Measurements from ENCODE around the gene RNU5D-1.

RNU5D-1 gene

GRCh38 chr1:44775078-44775929, 44.3 kb upstream of the RNU5D-1 start, which contains the start of gene RPS8 (continued):
- TF ChIP-seq ZBTB11 (tag by site-specific recombination; conservative IDR thresholded peaks at IDR 0.05; ENCODE audit: low read depth) (no peak; the same call in 1 of the 2 replicates), ZNF221 (tag by site-specific recombination; IDR thresholded peaks at IDR 0.05; ENCODE audit: borderline replicate concordance) (no peak), ZNF768 (tag by site-specific recombination; IDR thresholded peaks at IDR 0.05) (no peak), SP7 (tag by site-specific recombination; IDR thresholded peaks at IDR 0.05) (peak; percentile 90), IKZF3 (tag by site-specific recombination; IDR thresholded peaks at IDR 0.05) (no peak), ZNF518A (tag by site-specific recombination; conservative IDR thresholded peaks at IDR 0.05; ENCODE audit: low read depth) (no peak; the same call in 1 of the 2 replicates), HIC1 (tag by site-specific recombination; IDR thresholded peaks at IDR 0.05) (no peak), ZNF660 (tag by site-specific recombination; IDR thresholded peaks at IDR 0.05) (no peak; the same call in none of the 2 replicates), ZNF433 (tag by site-specific recombination; IDR thresholded peaks at IDR 0.05; ENCODE audit: low read depth) (no peak), ZNF302 (tag by site-specific recombination; IDR thresholded peaks at IDR 0.05; ENCODE audit: low read depth) (no peak), ZNF362 (tag by site-specific recombination; IDR thresholded peaks at IDR 0.05) (peak; percentile 43; the same call in 1 of the 2 replicates), ZNF473 (tag by site-specific recombination; IDR thresholded peaks at IDR 0.05) (no peak), ZNF23 (tag by site-specific recombination; IDR thresholded peaks at IDR 0.05; ENCODE audit: borderline replicate concordance) (no peak), REPIN1 (tag by site-specific recombination; IDR thresholded peaks at IDR 0.05; ENCODE audit: low read depth) (0 out of 2 replicates have a peak, but pooled peaks have one; percentile 24), ZBTB48 (tag by site-specific recombination; IDR thresholded peaks at IDR 0.05) (peak; percentile 67; the same call in 1 of the 2 replicates), ZNF623 (tag by site-specific recombination; IDR thresholded peaks at IDR 0.05) (no peak), GFI1B (tag by site-specific recombination; IDR thresholded peaks at IDR 0.05) (no peak), BCL6B (tag by site-specific recombination; IDR thresholded peaks at IDR 0.05) (no peak), KLF7 (tag by site-specific recombination; IDR thresholded peaks at IDR 0.05; ENCODE audit: borderline replicate concordance) (0 out of 2 replicates have a peak, but pooled peaks have one; percentile 57), WT1 (tag by site-specific recombination; IDR thresholded peaks at IDR 0.05) (peak; percentile 68), ZNF37A (tag by site-specific recombination; IDR thresholded peaks at IDR 0.05) (no peak), HOXD13 (CRISPR knock-in tag; IDR thresholded peaks at IDR 0.05; ENCODE audit: borderline replicate concordance) (peak; percentile 85; the same call in 1 of the 2 replicates)
